Activated T-cell treated with anti-CD3 and anti-CD28 coated beads, Interleukin-2, amount 50 U/mL, for 24 hours (primary cell): ENCODE results near the gene DCST1.

Source experiments
- DNase-seq: peaks from one replicate; pipeline ENCODE4 v3.0.0-alpha.2; 2020
- H3K27ac Mint-ChIP-seq: 2 replicates; pipeline ENCODE4 v1.8.0; 2020; ENCODE audit warnings: mild to moderate bottlenecking, mixed read lengths
- H3K27me3 Mint-ChIP-seq: 2 replicates; pipeline ENCODE4 v1.8.0; 2020; ENCODE audit warnings: mixed read lengths
- H3K36me3 Mint-ChIP-seq: 2 replicates; pipeline ENCODE4 v1.8.0; 2020; ENCODE audit warnings: low read depth, mixed read lengths
- H3K4me1 Mint-ChIP-seq: 2 replicates; pipeline ENCODE4 v1.8.0; 2020; ENCODE audit warnings: low read depth, mixed read lengths
- H3K4me3 Mint-ChIP-seq: 2 replicates; pipeline ENCODE4 v1.8.0; 2020; ENCODE audit warnings: mild to moderate bottlenecking, moderate library complexity, mixed read lengths
- H3K9me3 Mint-ChIP-seq: 2 replicates; pipeline ENCODE4 v1.8.0; 2020; ENCODE audit warnings: mixed read lengths

DCST1 gene

GRCh38 chr1:155043793-155044192, 10.2 kb downstream of the DCST1 start:
- no peak for DNase-seq
- Mint-ChIP-seq H3K27ac (no peak overlapping the region), H3K27me3 (no peaks in the 10 kb centered on the region), H3K4me3 (no peak overlapping the region), H3K36me3 (no peaks in the 10 kb centered on the region), H3K4me1 (peaks cover 7% of the 10 kb centered on the region), H3K9me3 (no peaks in the 10 kb centered on the region)

- Mint-ChIP-seq H3K4me1 (peaks cover 7% of the 10 kb centered on the region), H3K9me3 (no peaks in the 10 kb centered on the region), H3K4me3 (no peak overlapping the region), H3K27ac (no peak overlapping the region), H3K27me3 (no peaks in the 10 kb centered on the region), H3K36me3 (no peaks in the 10 kb centered on the region)
- no peak for DNase-seq
Observed at GRCh38 chr1:155044365-155044764, 10.7 kb downstream of the DCST1 start.

- H3K9me3 Mint-ChIP-seq: no peaks in the 10 kb centered on the region
- DNase-seq: peak; percentile 55
- no peak overlapping the region for H3K27ac Mint-ChIP-seq
- H3K36me3 Mint-ChIP-seq: no peaks in the 10 kb centered on the region
- no peaks in the 10 kb centered on the region for H3K27me3 Mint-ChIP-seq
- H3K4me3 Mint-ChIP-seq: no peak overlapping the region
- H3K4me1 Mint-ChIP-seq: peaks cover 12% of the 10 kb centered on the region
Observed at GRCh38 chr1:155044812-155045657, 11.4 kb downstream of the DCST1 start.

- Mint-ChIP-seq H3K4me3 (no peak overlapping the region), H3K27ac (no peak overlapping the region), H3K36me3 (peaks cover 8% of the 10 kb centered on the region)
Observed at GRCh38 chr1:155048449-155049334, 15.1 kb downstream of the DCST1 start.

GRCh38 chr1:155049651-155050559, 16.3 kb downstream of the DCST1 start:
- H3K4me3 Mint-ChIP-seq: peak overlapping the region; percentile 80
- no peaks in the 10 kb centered on the region for H3K27me3 Mint-ChIP-seq
- H3K27ac Mint-ChIP-seq: peak overlapping the region; percentile 86
- peaks cover 16% of the 10 kb centered on the region for H3K36me3 Mint-ChIP-seq
- peaks cover 32% of the 10 kb centered on the region for H3K4me1 Mint-ChIP-seq
- no peak for DNase-seq
- H3K9me3 Mint-ChIP-seq: no peaks in the 10 kb centered on the region

More at GRCh38 chr1:155048449-155049334, 15.1 kb downstream of the DCST1 start:
- H3K9me3 Mint-ChIP-seq: no peaks in the 10 kb centered on the region
- no peaks in the 10 kb centered on the region for H3K27me3 Mint-ChIP-seq
- H3K4me1 Mint-ChIP-seq: peaks cover 34% of the 10 kb centered on the region
- no peak for DNase-seq

GRCh38 chr1:155050560-155051341, 17.1 kb downstream of the DCST1 start, which contains the start of gene ADAM15:
Gene ADAM15 (plus strand): TSS chr1:155051316. CDS start chr1:155051387, 71 bp downstream.
- peaks cover 26% of the 10 kb centered on the region for H3K4me1 Mint-ChIP-seq
- H3K27me3 Mint-ChIP-seq: no peaks in the 10 kb centered on the region
- peak; percentile 90 for DNase-seq
- H3K9me3 Mint-ChIP-seq: no peaks in the 10 kb centered on the region
- peaks cover 23% of the 10 kb centered on the region for H3K36me3 Mint-ChIP-seq
- H3K4me3 Mint-ChIP-seq: peak within 1 kb of the TSS; percentile 85
- H3K27ac Mint-ChIP-seq: peak within 1 kb of the TSS; percentile 86

GRCh38 chr1:155051342-155051776, 17.7 kb downstream of the DCST1 start:
- no peak for DNase-seq
- H3K36me3 Mint-ChIP-seq: peaks cover 29% of the 10 kb centered on the region
- peaks cover 26% of the 10 kb centered on the region for H3K4me1 Mint-ChIP-seq
- no peaks in the 10 kb centered on the region for H3K9me3 Mint-ChIP-seq
- H3K27ac Mint-ChIP-seq: no peak overlapping the region
- peak overlapping the region; percentile 85 for H3K4me3 Mint-ChIP-seq
- no peaks in the 10 kb centered on the region for H3K27me3 Mint-ChIP-seq

- H3K4me1 Mint-ChIP-seq: peaks cover 26% of the 10 kb centered on the region
- H3K36me3 Mint-ChIP-seq: peaks cover 34% of the 10 kb centered on the region
- H3K27me3 Mint-ChIP-seq: no peaks in the 10 kb centered on the region
- H3K4me3 Mint-ChIP-seq: peak overlapping the region; percentile 85
- no peaks in the 10 kb centered on the region for H3K9me3 Mint-ChIP-seq
- no peak overlapping the region for H3K27ac Mint-ChIP-seq
- DNase-seq: peak; percentile 66
Observed at GRCh38 chr1:155051777-155052398, 18.3 kb downstream of the DCST1 start.

- H3K4me1 Mint-ChIP-seq: peaks cover 26% of the 10 kb centered on the region
- H3K27ac Mint-ChIP-seq: peak overlapping the region; percentile 55
- peaks cover 41% of the 10 kb centered on the region for H3K36me3 Mint-ChIP-seq
- DNase-seq: peak; percentile 47
- peak overlapping the region; percentile 85 for H3K4me3 Mint-ChIP-seq
- H3K27me3 Mint-ChIP-seq: no peaks in the 10 kb centered on the region
- H3K9me3 Mint-ChIP-seq: no peaks in the 10 kb centered on the region
Observed at GRCh38 chr1:155052439-155053395, 19.1 kb downstream of the DCST1 start.

- Mint-ChIP-seq H3K27me3 (no peaks in the 10 kb centered on the region), H3K4me3 (peak overlapping the region; percentile 85), H3K36me3 (peaks cover 50% of the 10 kb centered on the region), H3K4me1 (peaks cover 26% of the 10 kb centered on the region), H3K27ac (no peak overlapping the region), H3K9me3 (no peaks in the 10 kb centered on the region)
- no peak for DNase-seq
Observed at GRCh38 chr1:155053531-155054105, 20.0 kb downstream of the DCST1 start.

- H3K4me1 Mint-ChIP-seq: peaks cover 21% of the 10 kb centered on the region
Observed at GRCh38 chr1:155057104-155057503, 23.5 kb downstream of the DCST1 start.

GRCh38 chr1:155057788-155058211, 24.2 kb downstream of the DCST1 start:
- Mint-ChIP-seq H3K9me3 (no peaks in the 10 kb centered on the region), H3K27me3 (no peaks in the 10 kb centered on the region), H3K36me3 (peaks cover 76% of the 10 kb centered on the region), H3K4me1 (peaks cover 20% of the 10 kb centered on the region), H3K27ac (no peak overlapping the region), H3K4me3 (no peak overlapping the region)
- DNase-seq: no peak

More at GRCh38 chr1:155057104-155057503, 23.5 kb downstream of the DCST1 start:
- no peak overlapping the region for H3K4me3 Mint-ChIP-seq
- no peak overlapping the region for H3K27ac Mint-ChIP-seq
- DNase-seq: no peak
- peaks cover 76% of the 10 kb centered on the region for H3K36me3 Mint-ChIP-seq
- H3K27me3 Mint-ChIP-seq: no peaks in the 10 kb centered on the region
- no peaks in the 10 kb centered on the region for H3K9me3 Mint-ChIP-seq
